H1 (cell line): ENCODE data around the gene MICOS13. TPM values are rescaled to one million over a fixed set of nuclear protein-coding genes. Genes with fewer than 3 reads are reported as not detected.

ENCODE experiments used
- CTCF ChIA-PET: fragments of 300-600 bp; sonication (Branson Sonifier 250); formaldehyde crosslinking; loops from one replicate; lab custom pipeline; 2021; ENCODE audit not compliant: partially characterized antibody; lab: Charles Lee
- POLR2A ChIA-PET: fragments of 300-600 bp; sonication (Branson Sonifier 250); formaldehyde crosslinking; loops from one replicate; lab custom pipeline; 2021; ENCODE audit warnings: inconsistent platforms; ENCODE audit not compliant: partially characterized antibody; lab: Charles Lee
- DNase-seq, 2 experiments: peaks; one replicate each; pipeline versions ENCODE4 v3.0.0 to v3.0.0-alpha.2; 2010 to 2022; ENCODE audit warnings: low spot score in 2 of 2, low read depth in 1 of 2, mixed read lengths in 1 of 2
- FAIRE-seq: peaks from 2 replicates; lab custom pipeline; 2011; peaks lifted over from hg19 to GRCh38; lab: Jason Lieb, UNC
- H2AFZ ChIP-seq: 2 replicates; pipeline ENCODE4 v1.8.1; 2012; ENCODE audit warnings: low read length, inconsistent platforms
- H2AK5ac ChIP-seq: 2 replicates; pipeline ENCODE4 v1.6.1; 2013; ENCODE audit warnings: low read depth, low read length
- H2BK120ac ChIP-seq: replicated peaks from 2 replicates; pipeline ENCODE3; 2013; ENCODE audit warnings: low read depth, low read length, inconsistent platforms
- H2BK12ac ChIP-seq: 2 replicates; pipeline ENCODE4 v1.6.1; 2013; ENCODE audit warnings: low read depth, low read length
- H2BK15ac ChIP-seq: 2 replicates; pipeline ENCODE4 v1.6.1; 2013; ENCODE audit warnings: low read length
- H2BK20ac ChIP-seq: 2 replicates; pipeline ENCODE4 v1.6.1; 2013; ENCODE audit warnings: low read length
- H2BK5ac ChIP-seq: 2 replicates; pipeline ENCODE4 v1.6.1; 2013; ENCODE audit warnings: low read depth, low read length
- H3K14ac ChIP-seq: 2 replicates; pipeline ENCODE4 v1.6.1; 2013; ENCODE audit warnings: inconsistent platforms; ENCODE audit not compliant: insufficient read length
- H3K18ac ChIP-seq: 2 replicates; pipeline ENCODE4 v1.6.1; 2013; ENCODE audit warnings: low read length; ENCODE audit errors: extremely low read depth
- H3K23ac ChIP-seq: 2 replicates; pipeline ENCODE4 v1.6.1; 2013; ENCODE audit warnings: inconsistent platforms; ENCODE audit not compliant: insufficient read length
- H3K23me2 ChIP-seq: 2 replicates; pipeline ENCODE4 v1.6.1; 2013; ENCODE audit warnings: low read depth, low read length
- H3K27ac ChIP-seq: 2 replicates; pipeline ENCODE4 v1.6.1; 2011; ENCODE audit warnings: low read depth, low read length, inconsistent platforms
- H3K27me3 ChIP-seq, 4 experiments: replicated peaks in 1 of 4; 1 replicate in 1 of 4; 2 replicates in 3 of 4; pipeline versions ENCODE4 v1.6.1 to v1.8.1; 2011 to 2013; ENCODE audit warnings: low read length in 3 of 4, mild to moderate bottlenecking in 3 of 4, inconsistent platforms in 2 of 4, mixed read lengths in 2 of 4, moderate library complexity in 1 of 4; ENCODE audit not compliant: control insufficient read depth in 3 of 4, insufficient read depth in 3 of 4; ENCODE audit errors: extremely low read depth in 1 of 4
- H3K36me3 ChIP-seq, 4 experiments: 2 replicates each; pipeline versions ENCODE4 v1.6.1 to v1.8.1; 2011 to 2013; ENCODE audit warnings: mild to moderate bottlenecking in 4 of 4, low read length in 3 of 4, moderate library complexity in 2 of 4, control low read depth in 1 of 4, inconsistent platforms in 1 of 4; ENCODE audit not compliant: insufficient read depth in 4 of 4, control insufficient read depth in 2 of 4
- H3K4ac ChIP-seq: replicated peaks from 2 replicates; pipeline ENCODE3; 2013; ENCODE audit warnings: low read length, low read depth, mixed read lengths, inconsistent platforms; ENCODE audit not compliant: insufficient read length
- H3K4me1 ChIP-seq, 4 experiments: replicated peaks in 1 of 4; 1 replicate in 1 of 4; 2 replicates in 3 of 4; pipeline versions ENCODE4 v1.6.1 to v1.8.1; 2011 to 2013; ENCODE audit warnings: low read length in 3 of 4, inconsistent platforms in 2 of 4, mixed read lengths in 1 of 4; ENCODE audit not compliant: insufficient read depth in 4 of 4, control insufficient read depth in 3 of 4
- H3K4me2 ChIP-seq, 2 experiments: 2 replicates each; pipeline versions ENCODE4 v1.6.1 to v1.8.1; 2011 to 2013; ENCODE audit warnings: low read depth in 2 of 2, low read length in 2 of 2, control low read depth in 1 of 2, inconsistent platforms in 1 of 2, mild to moderate bottlenecking in 1 of 2; ENCODE audit not compliant: insufficient read depth in 1 of 2
- H3K4me3 ChIP-seq, 4 experiments: fragments of 200-600, 300-600 bp in 1 of 4; sonication (generic), shearing (Covaris generic), sonication (Bioruptor Twin) in 1 of 4; 2 replicates each; pipeline versions ENCODE4 v1.5.1 to v1.8.1; 2011 to 2016; ENCODE audit warnings: low read length in 4 of 4, low read depth in 3 of 4, control low read depth in 2 of 4, inconsistent platforms in 2 of 4, mild to moderate bottlenecking in 2 of 4, mixed read lengths in 1 of 4, moderate library complexity in 1 of 4; ENCODE audit not compliant: insufficient read depth in 2 of 4; ENCODE audit errors: extremely low read depth in 1 of 4
- H3K56ac ChIP-seq: replicated peaks from 2 replicates; pipeline ENCODE3; 2013; ENCODE audit warnings: low read depth, mild to moderate bottlenecking, mixed read lengths, low read length, inconsistent platforms; ENCODE audit not compliant: insufficient read length
- H3K79me1 ChIP-seq: 2 replicates; pipeline ENCODE4 v1.6.1; 2013; ENCODE audit warnings: low read depth, low read length, control low read depth
- H3K79me2 ChIP-seq, 2 experiments: 2 replicates each; pipeline versions ENCODE4 v1.6.1 to v1.8.1; 2012 to 2013; ENCODE audit warnings: low read length in 2 of 2, mild to moderate bottlenecking in 2 of 2, inconsistent platforms in 1 of 2; ENCODE audit not compliant: insufficient read depth in 2 of 2, control insufficient read depth in 1 of 2
- H3K9ac ChIP-seq, 4 experiments: replicated peaks in 1 of 4; 1 replicate in 1 of 4; 2 replicates in 3 of 4; pipeline versions ENCODE4 v1.6.1 to v1.8.1; 2011 to 2013; ENCODE audit warnings: low read depth in 3 of 4, low read length in 3 of 4, control low read depth in 2 of 4, mild to moderate bottlenecking in 2 of 4, moderate library complexity in 2 of 4, inconsistent platforms in 1 of 4; ENCODE audit errors: extremely low read depth in 1 of 4
- H3K9me3 ChIP-seq, 2 experiments: 2 replicates each; pipeline versions ENCODE4 v1.6.1 to v1.8.1; 2012 to 2013; ENCODE audit warnings: mild to moderate bottlenecking in 2 of 2, moderate library complexity in 2 of 2, control low read depth in 1 of 2, inconsistent platforms in 1 of 2, low read depth in 1 of 2, low read length in 1 of 2, mixed read lengths in 1 of 2; ENCODE audit not compliant: insufficient read depth in 2 of 2
- H4K20me1 ChIP-seq, 2 experiments: replicated peaks in 1 of 2; 2 replicates each; pipeline versions ENCODE3 to v1.8.1; 2011 to 2013; ENCODE audit warnings: inconsistent platforms in 2 of 2, low read length in 2 of 2, mild to moderate bottlenecking in 1 of 2; ENCODE audit not compliant: insufficient read depth in 2 of 2, control insufficient read depth in 1 of 2
- H4K5ac ChIP-seq: 2 replicates; pipeline ENCODE4 v1.6.1; 2013; ENCODE audit warnings: low read length, low read depth, mixed read lengths, inconsistent platforms; ENCODE audit not compliant: insufficient read length
- H4K8ac ChIP-seq: 2 replicates; pipeline ENCODE4 v1.8.0; 2013; ENCODE audit warnings: mild to moderate bottlenecking, moderate library complexity, low read length, inconsistent platforms; ENCODE audit not compliant: insufficient read depth; ENCODE audit errors: extremely low read depth
- H4K91ac ChIP-seq: replicated peaks from 2 replicates; pipeline ENCODE3; 2013; ENCODE audit warnings: low read length, mixed read lengths, inconsistent platforms; ENCODE audit not compliant: insufficient read length
- CBX8 ChIP-seq: fragments of 300-800, 300-1000 bp; sonication (generic); IDR thresholded peaks from 2 replicates; pipeline ENCODE4 v1.7.1; 2016; ENCODE audit warnings: low read depth, low read length, borderline replicate concordance
- POLR2AphosphoS5 ChIP-seq: IDR thresholded peaks from 2 replicates; pipeline ENCODE4 v1.6.1; 2011; ENCODE audit warnings: low read depth, low read length
- WGBS, 2 experiments: shearing (Covaris generic) in 1 of 2; methylation state at CpG; one replicate each; pipeline versions ENCODE4 v1.1.6 to v1.1.7; 2013 to 2015; ENCODE audit warnings: low lambda C conversion rate in 2 of 2, mixed read lengths in 2 of 2, inconsistent platforms in 1 of 2, low coverage in 1 of 2, missing lambda C conversion rate in 1 of 2; ENCODE audit not compliant: insufficient replicate concordance in 2 of 2, insufficient coverage in 1 of 2, insufficient read length in 1 of 2; ENCODE audit errors: extremely low coverage in 1 of 2, missing lambda C conversion rate in 1 of 2; 5-methylcytosine and 5-hydroxymethylcytosine counted together
- polyA plus RNA-seq, 7 experiments: library from polyadenylated mRNA; depleted of rRNA in 3 of 7; stranded (reverse) in 5 of 7; unstranded in 2 of 7; fragments of >200 nt in 5 of 7; fragments of 200-250 nt in 2 of 7; gene quantifications; 1 replicate in 5 of 7; 2 replicates in 1 of 7; 4 replicates in 1 of 7; pipeline versions ENCODE4 v1.2.1 to v1.2.3, GENCODE V29; 2011 to 2013; ENCODE audit warnings: missing spikeins in 2 of 7, mixed read lengths in 2 of 7
- total RNA-seq: library from RNA; stranded (reverse); fragmentation: NEBNext Ultra II Directional; extraction: Animal tissue kit (Norgen Biotek cat#: 25700); gene quantifications from 2 replicates; pipeline ENCODE4 v1.2.1, GENCODE V29; 2021

Gene MICOS13
- total and polyA plus RNA-seq, 2 of the 8 experiments (the other 6 are each of a cell fraction or from before 2014, with no cell fraction given), result 17.3 to 36.1 TPM

DNA sequence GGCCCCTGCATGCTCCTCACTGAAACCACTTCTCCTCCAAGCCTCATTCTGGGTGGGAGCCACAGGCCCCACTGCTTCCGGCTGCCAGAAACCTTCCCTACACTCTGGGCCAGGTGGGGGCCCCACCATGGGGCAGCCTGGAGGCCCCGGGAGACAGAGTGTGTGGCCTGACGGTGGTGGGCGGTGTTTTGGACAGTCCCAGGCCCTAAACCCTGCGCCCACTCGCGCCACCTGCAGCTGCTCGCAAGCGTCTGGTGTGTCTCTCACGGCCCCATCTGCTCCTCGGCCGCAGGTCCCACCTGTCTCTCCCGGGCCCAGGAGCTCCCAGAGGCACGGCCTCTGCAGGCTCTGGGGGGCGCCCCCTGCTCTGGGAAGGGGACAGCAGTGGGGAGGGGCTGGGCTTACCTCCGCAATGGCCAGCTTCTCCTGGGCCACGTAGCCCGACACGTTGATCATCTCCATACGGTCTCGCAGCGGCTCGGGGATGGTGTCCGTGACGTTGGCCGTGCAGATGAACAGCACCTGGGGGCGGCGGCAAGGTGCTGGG is 15.4 kb upstream of the MICOS13 start:
- Histone ChIP-seq H3K79me2 (peaks cover 5 to 33% of the 10 kb centered on the region in 2 experiments), H3K79me1 (peaks cover 6% of the 10 kb centered on the region), H4K8ac (no peak overlapping the region; the same call in none of the 2 replicates), H3K56ac (no peak overlapping the region), H3K27me3 (no peaks in the 10 kb centered on the region), H3K4me2 (no peak overlapping the region), H2BK20ac (no peak overlapping the region), H2BK120ac (no peak overlapping the region), H3K4me3 (no peak overlapping the region), H4K91ac (no peak overlapping the region), H3K9ac (no peak overlapping the region), H4K5ac (no peak overlapping the region), H3K23me2 (peaks cover 2% of the 10 kb centered on the region; the same call in 1 of the 2 replicates), H2BK5ac (no peak overlapping the region), H4K20me1 (peaks cover 45 to 48% of the 10 kb centered on the region in 2 experiments), H3K4me1 (no peaks in the 10 kb centered on the region; a peak in 1 of 7 replicates), H3K18ac (no peak overlapping the region), H2BK15ac (no peak overlapping the region), H2AFZ (no peak overlapping the region), H2BK12ac (no peak overlapping the region), H3K9me3 (no peaks in the 10 kb centered on the region), H3K14ac (no peak overlapping the region), H3K23ac (no peak overlapping the region), H3K36me3 (peaks cover 47 to 87% (median 76%) of the 10 kb centered on the region in 4 experiments), H3K27ac (no peak overlapping the region), H3K4ac (no peak overlapping the region), H2AK5ac (no peak overlapping the region)
- 88% methylated on average over 27 of the region's 28 CpGs; no CpG with 5 or more reads in 1 of the 2 experiments for WGBS, 2 experiments
- ChIA-PET CTCF (interaction anchor here (1.6 to 1.8 kb wide), 2 partner anchors 25 to 98 kb away, joined by 4 to 5 read pairs; partner anchors contain the start of genes CATSPERD and LONP1), POLR2A (interaction anchor here (1.0 to 15.6 kb wide), 5 partner anchors 9 to 94 kb away, joined by 3 to 620 read pairs (median 10); partner anchors contain the start of genes CATSPERD and LONP1)
- TF ChIP-seq POLR2AphosphoS5 (peak; percentile 60; the same call in 1 of the 2 replicates), CBX8 (no peak)
- FAIRE-seq (no peak), DNase-seq (peak in 1 of 2 experiments; percentile 55)
